Measurements from ENCODE around the gene ASCL4.

DNA sequence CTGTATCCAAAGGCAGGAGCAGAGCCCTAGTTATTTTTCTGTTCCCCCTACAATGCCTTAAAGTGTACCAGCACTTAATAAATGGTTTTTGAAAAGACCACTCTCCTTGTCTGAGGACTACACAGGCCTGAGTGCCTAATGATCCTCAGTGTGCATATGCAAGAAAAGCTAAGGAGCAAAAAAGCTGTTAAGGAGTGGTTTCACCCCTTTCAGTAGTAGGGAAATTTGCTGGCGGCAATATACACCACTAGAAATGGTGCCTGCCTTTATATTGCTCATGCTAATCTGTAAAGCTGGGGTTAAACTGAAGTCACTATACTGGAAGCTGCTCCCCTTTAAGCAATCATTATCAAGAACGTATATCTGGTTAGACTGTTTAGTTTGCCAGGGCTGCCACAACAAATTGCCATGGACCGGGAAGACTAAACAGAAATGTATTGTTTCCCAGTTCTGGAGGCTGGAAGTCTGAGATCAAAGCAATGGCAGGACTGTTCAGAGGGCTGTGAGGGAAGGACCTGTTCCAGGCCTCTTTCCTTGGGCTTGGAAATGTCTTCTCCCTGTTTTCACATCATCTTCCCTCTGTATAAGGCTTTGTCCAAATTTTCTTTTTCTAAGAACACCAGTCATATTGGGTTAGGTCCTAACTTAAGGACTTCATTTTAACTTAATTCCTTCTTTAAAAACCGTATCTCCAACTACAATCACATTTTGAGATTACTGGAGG is 43.7 kb upstream of the ASCL4 start:
- TF ChIP-seq, protein P1, sequence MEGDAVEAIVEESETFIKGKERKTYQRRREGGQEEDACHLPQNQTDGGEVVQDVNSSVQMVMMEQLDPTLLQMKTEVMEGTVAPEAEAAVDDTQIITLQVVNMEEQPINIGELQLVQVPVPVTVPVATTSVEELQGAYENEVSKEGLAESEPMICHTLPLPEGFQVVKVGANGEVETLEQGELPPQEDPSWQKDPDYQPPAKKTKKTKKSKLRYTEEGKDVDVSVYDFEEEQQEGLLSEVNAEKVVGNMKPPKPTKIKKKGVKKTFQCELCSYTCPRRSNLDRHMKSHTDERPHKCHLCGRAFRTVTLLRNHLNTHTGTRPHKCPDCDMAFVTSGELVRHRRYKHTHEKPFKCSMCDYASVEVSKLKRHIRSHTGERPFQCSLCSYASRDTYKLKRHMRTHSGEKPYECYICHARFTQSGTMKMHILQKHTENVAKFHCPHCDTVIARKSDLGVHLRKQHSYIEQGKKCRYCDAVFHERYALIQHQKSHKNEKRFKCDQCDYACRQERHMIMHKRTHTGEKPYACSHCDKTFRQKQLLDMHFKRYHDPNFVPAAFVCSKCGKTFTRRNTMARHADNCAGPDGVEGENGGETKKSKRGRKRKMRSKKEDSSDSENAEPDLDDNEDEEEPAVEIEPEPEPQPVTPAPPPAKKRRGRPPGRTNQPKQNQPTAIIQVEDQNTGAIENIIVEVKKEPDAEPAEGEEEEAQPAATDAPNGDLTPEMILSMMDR (IDR thresholded peaks at IDR 0.05; ENCODE audit: low read depth, low read length, missing input control) = no peak
- TF ChIP-seq JUND (IDR thresholded peaks at IDR 0.05) (no peak), GABPA (IDR thresholded peaks at IDR 0.05 in 1 of 2, conservative IDR thresholded peaks at IDR 0.05 in 1 of 2) (no peak), YY1 (IDR thresholded peaks at IDR 0.05) (no peak), HNF4G (IDR thresholded peaks at IDR 0.05) (no peak), FOXA1 (IDR thresholded peaks at IDR 0.05) (no peak), TAF1 (conservative IDR thresholded peaks at IDR 0.05) (no peak), RAD21 (IDR thresholded peaks at IDR 0.05) (no peak), SP1 (IDR thresholded peaks at IDR 0.05) (no peak), EGR1 (IDR thresholded peaks at IDR 0.05; ENCODE audit: low read depth in 2 of 2) (no peak)
- TF ChIP-seq, protein P2, sequence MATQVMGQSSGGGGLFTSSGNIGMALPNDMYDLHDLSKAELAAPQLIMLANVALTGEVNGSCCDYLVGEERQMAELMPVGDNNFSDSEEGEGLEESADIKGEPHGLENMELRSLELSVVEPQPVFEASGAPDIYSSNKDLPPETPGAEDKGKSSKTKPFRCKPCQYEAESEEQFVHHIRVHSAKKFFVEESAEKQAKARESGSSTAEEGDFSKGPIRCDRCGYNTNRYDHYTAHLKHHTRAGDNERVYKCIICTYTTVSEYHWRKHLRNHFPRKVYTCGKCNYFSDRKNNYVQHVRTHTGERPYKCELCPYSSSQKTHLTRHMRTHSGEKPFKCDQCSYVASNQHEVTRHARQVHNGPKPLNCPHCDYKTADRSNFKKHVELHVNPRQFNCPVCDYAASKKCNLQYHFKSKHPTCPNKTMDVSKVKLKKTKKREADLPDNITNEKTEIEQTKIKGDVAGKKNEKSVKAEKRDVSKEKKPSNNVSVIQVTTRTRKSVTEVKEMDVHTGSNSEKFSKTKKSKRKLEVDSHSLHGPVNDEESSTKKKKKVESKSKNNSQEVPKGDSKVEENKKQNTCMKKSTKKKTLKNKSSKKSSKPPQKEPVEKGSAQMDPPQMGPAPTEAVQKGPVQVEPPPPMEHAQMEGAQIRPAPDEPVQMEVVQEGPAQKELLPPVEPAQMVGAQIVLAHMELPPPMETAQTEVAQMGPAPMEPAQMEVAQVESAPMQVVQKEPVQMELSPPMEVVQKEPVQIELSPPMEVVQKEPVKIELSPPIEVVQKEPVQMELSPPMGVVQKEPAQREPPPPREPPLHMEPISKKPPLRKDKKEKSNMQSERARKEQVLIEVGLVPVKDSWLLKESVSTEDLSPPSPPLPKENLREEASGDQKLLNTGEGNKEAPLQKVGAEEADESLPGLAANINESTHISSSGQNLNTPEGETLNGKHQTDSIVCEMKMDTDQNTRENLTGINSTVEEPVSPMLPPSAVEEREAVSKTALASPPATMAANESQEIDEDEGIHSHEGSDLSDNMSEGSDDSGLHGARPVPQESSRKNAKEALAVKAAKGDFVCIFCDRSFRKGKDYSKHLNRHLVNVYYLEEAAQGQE (IDR thresholded peaks at IDR 0.05) = no peak
